Keratinocyte (primary cell): ENCODE results near the gene PLCG2.

Experiments
- CTCF ChIP-seq, 3 experiments: IDR thresholded peaks in 1 of 3; conservative IDR thresholded peaks in 1 of 3; optimal IDR thresholded peaks in 1 of 3; 2 replicates in 2 of 3; 3 replicates in 1 of 3; pipeline versions ENCODE3 to v1.5.1; 2011; ENCODE audit warnings: low read length in 3 of 3, mild to moderate bottlenecking in 3 of 3, moderate library complexity in 2 of 3, control low read depth in 1 of 3, inconsistent platforms in 1 of 3; ENCODE audit not compliant: insufficient read depth in 2 of 3; ENCODE audit errors: extremely low read depth in 1 of 3
- EZH2 ChIP-seq: IDR thresholded peaks from one replicate; pipeline ENCODE4 v1.6.1; 2012; ENCODE audit warnings: inconsistent platforms, mild to moderate bottlenecking, low read length, moderate library complexity

GRCh38 chr16:81804134-81804610, 25.1 kb downstream of the PLCG2 start:
- no peak for TF ChIP-seq CTCF (optimal IDR thresholded peaks at IDR 0.05 in 1 of 3, IDR thresholded peaks at IDR 0.05 in 1 of 3, conservative IDR thresholded peaks at IDR 0.05 in 1 of 3; ENCODE audit: extremely low read depth in 1 of 3, insufficient read depth in 2 of 3, low read length in 3 of 3)
- TF ChIP-seq EZH2, result no peak
